H1 (cell line): Measurements from ENCODE around the gene ADCK1.

Source experiments
- ASH2L ChIP-seq: fragments of 200-600, 300-600 bp; sonication (generic); IDR thresholded peaks from one replicate; pipeline ENCODE4 v1.7.1; 2017; ENCODE audit warnings: low read length
- ATF3 ChIP-seq: IDR thresholded peaks from 2 replicates; pipeline ENCODE4 v1.6.1; 2011; ENCODE audit warnings: low read depth, mild to moderate bottlenecking, low read length; ENCODE audit not compliant: insufficient read depth
- CHD2 ChIP-seq: IDR thresholded peaks from 2 replicates; pipeline ENCODE4 v1.6.1; 2012; ENCODE audit warnings: low read length, improper control_type of control experiment
- CREB1 ChIP-seq: IDR thresholded peaks from 2 replicates; pipeline ENCODE4 v1.6.1; 2012; ENCODE audit warnings: inconsistent platforms
- CTBP2 ChIP-seq: IDR thresholded peaks from 2 replicates; pipeline ENCODE4 v1.7.0; 2011; ENCODE audit warnings: borderline replicate concordance, mild to moderate bottlenecking, moderate library complexity, mixed read lengths, low read length; ENCODE audit not compliant: insufficient read depth, insufficient read length
- CTCF ChIP-seq, 3 experiments: IDR thresholded peaks; 1 replicate in 2 of 3; 2 replicates in 1 of 3; pipeline versions ENCODE4 v1.5.1 to v1.6.1; 2011; ENCODE audit warnings: low read length in 3 of 3, mild to moderate bottlenecking in 3 of 3, inconsistent platforms in 2 of 3, low read depth in 1 of 3, moderate library complexity in 1 of 3; ENCODE audit not compliant: insufficient read depth in 1 of 3; ENCODE audit errors: control extremely low read depth in 1 of 3
- E2F6 ChIP-seq: IDR thresholded peaks from 2 replicates; pipeline ENCODE4 v1.6.1; 2012; ENCODE audit warnings: inconsistent platforms
- EP300 ChIP-seq, 2 experiments: IDR thresholded peaks; 1 replicate in 1 of 2; 2 replicates in 1 of 2; pipeline ENCODE4 v1.6.1; 2011 to 2012; ENCODE audit warnings: low read depth in 2 of 2, low read length in 2 of 2, mild to moderate bottlenecking in 2 of 2, borderline replicate concordance in 1 of 2, inconsistent platforms in 1 of 2, moderate library complexity in 1 of 2
- EZH2 ChIP-seq: fragments of 200-600 bp; sonication (generic); IDR thresholded peaks from 2 replicates; pipeline ENCODE4 v1.7.1; 2012; ENCODE audit warnings: low read depth, mild to moderate bottlenecking, moderate library complexity, low read length, inconsistent platforms; ENCODE audit not compliant: severe bottlenecking
- JUND ChIP-seq: IDR thresholded peaks from 2 replicates; pipeline ENCODE4 v1.6.1; 2011; ENCODE audit warnings: mild to moderate bottlenecking, improper control_type of control experiment, low read length
- POLR2AphosphoS5 ChIP-seq: IDR thresholded peaks from 2 replicates; pipeline ENCODE4 v1.6.1; 2011; ENCODE audit warnings: low read depth, low read length
- TAF1 ChIP-seq: IDR thresholded peaks from 2 replicates; pipeline ENCODE4 v1.6.1; 2011; ENCODE audit warnings: mild to moderate bottlenecking, low read depth, low read length

GRCh38 chr14:77947372-77947771 is 147.5 kb downstream of the ADCK1 start:
- TF ChIP-seq ATF3 = no peak
- TF ChIP-seq EZH2 = no peak
- TF ChIP-seq CTCF (IDR thresholded peaks at IDR 0.05; ENCODE audit: control extremely low read depth in 1 of 3, insufficient read depth in 1 of 3, low read depth in 1 of 3, low read length in 3 of 3) = no peak
- TF ChIP-seq CREB1 = no peak
- TF ChIP-seq TAF1 = no peak
- TF ChIP-seq CTBP2 = no peak
- TF ChIP-seq POLR2AphosphoS5 = no peak
- TF ChIP-seq E2F6 = no peak
- TF ChIP-seq CHD2 = no peak
- no peak for TF ChIP-seq JUND
- TF ChIP-seq ASH2L = no peak
- TF ChIP-seq EP300 (IDR thresholded peaks at IDR 0.05; ENCODE audit: borderline replicate concordance in 1 of 2, low read depth in 2 of 2, low read length in 2 of 2) = no peak
